Measurements from ENCODE around the gene IER2.
"Not testable (repeated sequence)": the region's sequence is repeated elsewhere in the genome, so short reads cannot be mapped to it uniquely, and the experiment has no call there.

Gene IER2

DNA sequence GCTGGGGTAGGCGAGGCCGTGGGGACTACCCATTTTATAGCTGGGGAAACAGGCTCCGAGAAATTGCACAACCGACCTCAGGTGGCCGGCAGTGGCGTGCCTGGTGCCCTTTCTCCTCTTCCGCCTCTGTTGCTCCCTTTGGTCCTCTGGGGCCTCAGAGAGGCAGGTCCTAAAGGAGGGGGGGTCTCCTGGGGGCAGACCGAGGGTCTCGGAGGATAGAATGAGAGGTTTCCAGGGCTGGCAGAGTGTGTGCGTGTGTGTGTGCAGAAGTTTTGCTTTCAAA lies 11.4 kb upstream of the IER2 start:
- peak overlapping the region; percentile 72 for H3K27ac ChIP-seq
- no peaks in the 10 kb centered on the region for H3K27me3 ChIP-seq
- no peak overlapping the region for H3K4me3 ChIP-seq (ENCODE audit: low read depth in 1 of 2, low read length in 1 of 2)
- H3K4me1 ChIP-seq (ENCODE audit: control insufficient read depth in 1 of 2, insufficient read depth in 1 of 2, low read depth in 1 of 2, low read length in 1 of 2), result peaks cover 14 to 20% of the 10 kb centered on the region in 2 experiments
- TF ChIP-seq, protein P1, sequence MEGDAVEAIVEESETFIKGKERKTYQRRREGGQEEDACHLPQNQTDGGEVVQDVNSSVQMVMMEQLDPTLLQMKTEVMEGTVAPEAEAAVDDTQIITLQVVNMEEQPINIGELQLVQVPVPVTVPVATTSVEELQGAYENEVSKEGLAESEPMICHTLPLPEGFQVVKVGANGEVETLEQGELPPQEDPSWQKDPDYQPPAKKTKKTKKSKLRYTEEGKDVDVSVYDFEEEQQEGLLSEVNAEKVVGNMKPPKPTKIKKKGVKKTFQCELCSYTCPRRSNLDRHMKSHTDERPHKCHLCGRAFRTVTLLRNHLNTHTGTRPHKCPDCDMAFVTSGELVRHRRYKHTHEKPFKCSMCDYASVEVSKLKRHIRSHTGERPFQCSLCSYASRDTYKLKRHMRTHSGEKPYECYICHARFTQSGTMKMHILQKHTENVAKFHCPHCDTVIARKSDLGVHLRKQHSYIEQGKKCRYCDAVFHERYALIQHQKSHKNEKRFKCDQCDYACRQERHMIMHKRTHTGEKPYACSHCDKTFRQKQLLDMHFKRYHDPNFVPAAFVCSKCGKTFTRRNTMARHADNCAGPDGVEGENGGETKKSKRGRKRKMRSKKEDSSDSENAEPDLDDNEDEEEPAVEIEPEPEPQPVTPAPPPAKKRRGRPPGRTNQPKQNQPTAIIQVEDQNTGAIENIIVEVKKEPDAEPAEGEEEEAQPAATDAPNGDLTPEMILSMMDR (IDR thresholded peaks at IDR 0.05), result no peak
- H3K36me3 ChIP-seq, result peaks cover 85% of the 10 kb centered on the region
- no peaks in the 10 kb centered on the region for H3K9me3 ChIP-seq

DNA sequence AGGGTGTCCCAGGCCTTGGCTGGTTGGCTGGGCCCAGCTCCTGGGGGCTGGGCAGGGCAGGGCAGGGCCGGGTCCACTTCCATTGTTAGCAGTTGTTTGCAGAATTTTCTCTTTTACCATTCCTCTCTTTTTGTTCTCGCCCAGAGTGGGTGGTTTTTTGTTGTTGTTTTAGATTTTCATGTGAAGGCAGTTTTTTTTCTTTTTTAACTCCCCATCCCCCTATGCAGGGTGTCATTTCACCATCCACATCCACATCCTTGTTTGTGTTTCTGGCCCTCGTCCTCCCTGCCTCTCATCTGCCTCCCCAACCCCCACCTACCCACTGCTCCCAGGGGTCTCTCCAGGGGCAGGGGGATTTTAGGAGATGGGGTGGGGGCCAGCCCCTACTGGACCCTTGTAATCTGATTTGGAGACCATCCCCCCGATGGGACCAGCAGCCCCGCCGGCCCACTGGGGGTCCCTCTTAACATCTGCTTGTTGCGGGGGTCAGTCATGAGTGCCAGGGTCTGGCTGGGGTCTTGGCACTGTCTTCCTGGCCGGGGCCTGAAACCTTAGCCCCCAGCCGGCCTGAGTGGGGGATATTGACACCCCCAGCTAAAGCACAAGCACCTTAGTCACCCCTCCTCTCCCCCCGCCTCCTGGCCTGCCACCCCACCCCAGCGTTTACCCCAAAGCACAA lies 10.4 kb upstream of the IER2 start:
- TF ChIP-seq, protein P1 (IDR thresholded peaks at IDR 0.05), result no peak
- H3K4me3 ChIP-seq (ENCODE audit: low read depth in 1 of 2, low read length in 1 of 2), result no peak overlapping the region
- no peaks in the 10 kb centered on the region for H3K27me3 ChIP-seq
- peak overlapping the region; percentile 72 for H3K27ac ChIP-seq
- peaks cover 20% of the 10 kb centered on the region in 2 experiments for H3K4me1 ChIP-seq (ENCODE audit: control insufficient read depth in 1 of 2, insufficient read depth in 1 of 2, low read depth in 1 of 2, low read length in 1 of 2)
- peaks cover 94% of the 10 kb centered on the region for H3K36me3 ChIP-seq
- no peaks in the 10 kb centered on the region for H3K9me3 ChIP-seq

DNA sequence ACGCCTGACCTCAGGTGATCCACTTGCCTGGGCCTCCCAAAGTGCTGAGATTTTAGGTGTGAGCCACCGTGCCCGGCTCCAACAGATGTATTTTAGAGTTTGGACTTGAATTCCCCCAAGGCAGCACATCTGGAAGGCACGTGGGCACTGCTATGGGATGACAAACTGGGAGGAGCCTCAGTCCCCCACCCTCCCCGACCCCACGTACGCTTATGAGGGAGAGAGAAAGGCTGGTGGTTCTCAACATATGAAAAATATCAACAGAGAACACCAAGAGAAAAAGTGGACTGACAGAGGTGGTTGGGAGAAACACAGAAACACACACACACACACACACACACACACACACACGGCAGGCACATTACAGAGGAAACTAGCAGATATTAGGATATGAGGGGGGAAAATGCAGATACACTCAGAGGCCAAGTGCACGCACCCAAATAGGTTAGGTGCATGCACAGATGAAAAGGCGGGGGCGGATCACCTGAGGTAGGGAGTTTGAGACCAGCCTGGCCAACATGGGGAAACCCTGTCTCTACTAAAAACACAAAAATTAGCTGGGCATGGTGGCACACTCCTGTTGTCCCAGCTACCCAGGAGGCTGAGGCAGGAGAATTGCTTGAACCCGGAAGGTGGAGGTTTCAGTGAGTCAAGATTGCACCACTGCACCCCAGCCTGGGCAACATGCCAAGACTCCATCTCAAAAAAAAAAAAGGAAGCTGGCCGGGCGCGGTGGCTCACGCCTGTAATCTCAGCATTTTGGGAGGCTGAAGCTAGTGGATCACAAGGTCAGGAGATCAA lies 3.2 kb upstream of the IER2 start:
- TF ChIP-seq, protein P1 (IDR thresholded peaks at IDR 0.05), result no peak
- H3K27me3 ChIP-seq, result no peaks in the 10 kb centered on the region
- H3K36me3 ChIP-seq, result peaks cover 46% of the 10 kb centered on the region
- peak overlapping the region; percentile 96 for H3K27ac ChIP-seq
- peak overlapping the region; percentile 91 to 94 for H3K4me3 ChIP-seq (ENCODE audit: low read depth in 1 of 2, low read length in 1 of 2)
- H3K9me3 ChIP-seq, result no peaks in the 10 kb centered on the region
- H3K4me1 ChIP-seq (ENCODE audit: control insufficient read depth in 1 of 2, insufficient read depth in 1 of 2, low read depth in 1 of 2, low read length in 1 of 2), result peaks cover 46 to 59% of the 10 kb centered on the region in 2 experiments

GRCh38 chr19:13149173-13149627 lies 1.0 kb upstream of the IER2 start:
- peaks cover 49 to 62% of the 10 kb centered on the region in 2 experiments for H3K4me1 ChIP-seq (ENCODE audit: control insufficient read depth in 1 of 2, insufficient read depth in 1 of 2, low read depth in 1 of 2, low read length in 1 of 2)
- H3K9me3 ChIP-seq, H3K27me3 ChIP-seq: not testable (repeated sequence)
- H3K27ac ChIP-seq, result peak overlapping the region; percentile 96
- peaks cover 25% of the 10 kb centered on the region for H3K36me3 ChIP-seq
- peak overlapping the region; percentile 91 to 94 for H3K4me3 ChIP-seq (ENCODE audit: low read depth in 1 of 2, low read length in 1 of 2)

GRCh38 chr19:13149628-13150186 lies 504 bp upstream of the IER2 start:
- H3K9me3 ChIP-seq, result no peaks in the 10 kb centered on the region
- TF ChIP-seq, protein P1 (IDR thresholded peaks at IDR 0.05), result no peak

More at GRCh38 chr19:13149628-13150186, 504 bp upstream of the IER2 start:
- Histone ChIP-seq H3K36me3 (peaks cover 20% of the 10 kb centered on the region), H3K4me1 (ENCODE audit: control insufficient read depth in 1 of 2, insufficient read depth in 1 of 2, low read depth in 1 of 2, low read length in 1 of 2) (peaks cover 49 to 58% of the 10 kb centered on the region in 2 experiments), H3K27me3 (no peaks in the 10 kb centered on the region), H3K27ac (peak overlapping the region; percentile 96), H3K4me3 (ENCODE audit: low read depth in 1 of 2, low read length in 1 of 2) (peak overlapping the region; percentile 91 to 94)

All from neutrophil (primary cell).